ENCODE measurements around the gene EHD1. TPM values are rescaled to one million over a fixed set of nuclear protein-coding genes. Genes with fewer than 3 reads are reported as not detected.

EHD1 gene
- total and polyA plus RNA-seq, 9 of the 15 experiments (the other 6 are each of a cell fraction or from before 2014, with no cell fraction given), result 0.46 to 65.0 (median 16.4) TPM

GRCh38 chr11:64916040-64916774 lies 37.8 kb upstream of the EHD1 start (continued):
- TF ChIP-seq DIDO1 (tag; IDR thresholded peaks at IDR 0.05; ENCODE audit: low read depth), result no peak
- TF ChIP-seq RBM39 (optimal IDR thresholded peaks at IDR 0.05; ENCODE audit: low read depth, low read length), result no peak
- TF ChIP-seq ZNF830 (CRISPR knock-in tag; IDR thresholded peaks at IDR 0.05), result no peak
- TF ChIP-seq ZNF551 (CRISPR knock-in tag; IDR thresholded peaks at IDR 0.05), result no peak
- TF ChIP-seq SREBF1 (IDR thresholded peaks at IDR 0.05; ENCODE audit: borderline replicate concordance, low read depth, low read length), result no peak
- TF ChIP-seq ZNF699 (CRISPR knock-in tag; IDR thresholded peaks at IDR 0.05; ENCODE audit: insufficient replicate concordance), result no peak
- TF ChIP-seq NR4A1 (CRISPR knock-in tag; IDR thresholded peaks at IDR 0.05), result no peak
- TF ChIP-seq NR4A1 (tag; IDR thresholded peaks at IDR 0.05), result no peak
- TF ChIP-seq PHF8 (IDR thresholded peaks at IDR 0.05; ENCODE audit: borderline replicate concordance, low read length), result no peak
- no peak for TF ChIP-seq BCOR (IDR thresholded peaks at IDR 0.05)
- no peak for TF ChIP-seq TFE3 (CRISPR knock-in tag; IDR thresholded peaks at IDR 0.05)
- no peak for TF ChIP-seq KAT2B (IDR thresholded peaks at IDR 0.05; ENCODE audit: low read depth, low read length)
- TF ChIP-seq MAX (CRISPR knock-in tag; IDR thresholded peaks at IDR 0.05), result peak; percentile 69
- no peak for TF ChIP-seq POLR2H (tag; IDR thresholded peaks at IDR 0.05; ENCODE audit: low read depth)
- TF ChIP-seq CHD2 (IDR thresholded peaks at IDR 0.05; ENCODE audit: low read depth, low read length), result no peak
- no peak for TF ChIP-seq NFE2 (IDR thresholded peaks at IDR 0.05; ENCODE audit: low read depth)
- peak; percentile 44; the same call in 1 of the 2 replicates for TF ChIP-seq EGR1 (conservative IDR thresholded peaks at IDR 0.05)
- TF ChIP-seq ZBTB8A (IDR thresholded peaks at IDR 0.05; ENCODE audit: partially characterized antibody), result no peak
- no peak for TF ChIP-seq RNF2 (IDR thresholded peaks at IDR 0.05)
- no peak for TF ChIP-seq ILF3 (IDR thresholded peaks at IDR 0.05; ENCODE audit: borderline replicate concordance)
- no peak for TF ChIP-seq HNRNPUL1 (IDR thresholded peaks at IDR 0.05; ENCODE audit: low read length)
- TF ChIP-seq ZNF639 (CRISPR knock-in tag; conservative IDR thresholded peaks at IDR 0.05 in 1 of 2, IDR thresholded peaks at IDR 0.05 in 1 of 2), result no peak
- TF ChIP-seq KDM2B (CRISPR knock-in tag; IDR thresholded peaks at IDR 0.05), result no peak
- TF ChIP-seq TFAM (CRISPR knock-in tag; conservative IDR thresholded peaks at IDR 0.05), result no peak
- peak; percentile 27 for TF ChIP-seq KDM5B (IDR thresholded peaks at IDR 0.05; ENCODE audit: insufficient replicate concordance, low read depth, low read length)
- no peak for TF ChIP-seq TAF7 (tag; IDR thresholded peaks at IDR 0.05)
- TF ChIP-seq CREB3 (tag; conservative IDR thresholded peaks at IDR 0.05; ENCODE audit: low read depth), result no peak

Data from K562 (cell line).